Suppressor macrophage treated with lipopolysaccharide for 4 hours (primary cell): ENCODE measurements around the gene RALB.
A peak's percentile ranks its signal among the peaks of the same experiment; 100 is the strongest.

ENCODE experiments used
- DNase-seq: peaks from one replicate; pipeline ENCODE4 v3.0.0-alpha.2; 2020

Gene RALB

GRCh38 chr2:120252225-120253020 lies at the start of gene RALB:
Gene RALB, plus strand, starts transcription at chr2:120252852. Its CDS starts 25,813 bp downstream, at chr2:120278665.
- peak; percentile 100 for DNase-seq

GRCh38 chr2:120203251-120204021 lies 49.2 kb upstream of the RALB start:
- DNase-seq, result peak; percentile 91

GRCh38 chr2:120204022-120204405 lies 48.6 kb upstream of the RALB start:
- no peak for DNase-seq

GRCh38 chr2:120204417-120204816 lies 48.2 kb upstream of the RALB start:
- no peak for DNase-seq

- DNase-seq, result no peak
Measured at GRCh38 chr2:120204945-120205670, 47.5 kb upstream of the RALB start.

GRCh38 chr2:120206022-120206581 lies 46.5 kb upstream of the RALB start:
- DNase-seq, result peak; percentile 24

GRCh38 chr2:120208381-120209353 lies 44.0 kb upstream of the RALB start:
- DNase-seq, result no peak

GRCh38 chr2:120209427-120210269 lies 43.0 kb upstream of the RALB start:
- DNase-seq, result no peak

GRCh38 chr2:120210270-120210693 lies 42.4 kb upstream of the RALB start:
- DNase-seq, result peak; percentile 78

- DNase-seq, result no peak
Measured at GRCh38 chr2:120218181-120218580, 34.5 kb upstream of the RALB start.

GRCh38 chr2:120219291-120219690 lies 33.4 kb upstream of the RALB start:
- no peak for DNase-seq

- DNase-seq, result no peak
Measured at GRCh38 chr2:120219766-120220165, 32.9 kb upstream of the RALB start.

- DNase-seq, result no peak
Measured at GRCh38 chr2:120220756-120221155, 31.9 kb upstream of the RALB start.

- DNase-seq, result no peak
Measured at GRCh38 chr2:120221616-120222015, 31.0 kb upstream of the RALB start.

- DNase-seq, result no peak
Measured at GRCh38 chr2:120222186-120223033, 30.2 kb upstream of the RALB start.

GRCh38 chr2:120223034-120223912 lies 29.4 kb upstream of the RALB start, which contains the start of gene TMEM185B:
Gene TMEM185B, minus strand, starts transcription at chr2:120223400. Its CDS starts 424 bp downstream, at chr2:120222976.
- peak; percentile 95 for DNase-seq

- DNase-seq, result no peak
Measured at GRCh38 chr2:120224256-120224655, 28.4 kb upstream of the RALB start.

GRCh38 chr2:120224735-120225548 lies 27.7 kb upstream of the RALB start:
- no peak for DNase-seq
